Breast epithelium (tissue), 4 donors: ENCODE results near the gene ZNF487. TPM values are rescaled to one million over a fixed set of nuclear protein-coding genes. Genes with fewer than 3 reads are reported as not detected.

Source experiments
- DNase-seq, 2 donors: peaks; one replicate each; pipeline ENCODE4 v3.0.0-alpha.2; 2019; ENCODE audit warnings: low spot score in 2 of 2
- H3K27ac ChIP-seq, 2 donors: fragments of 200-600 bp; sonication (generic) in 1 of 2; one replicate each; pipeline ENCODE4 v1.5.1; 2016 to 2019; ENCODE audit warnings: mild to moderate bottlenecking in 1 of 2
- H3K27me3 ChIP-seq, 2 donors: fragments of 200-600 bp; sonication (generic) in 1 of 2; one replicate each; pipeline versions ENCODE4 v1.5.1 to v1.6.0; 2017 to 2019; ENCODE audit warnings: control low read depth in 1 of 2, mild to moderate bottlenecking in 1 of 2
- H3K36me3 ChIP-seq: fragments of 200-600 bp; one replicate; pipeline ENCODE4 v1.5.1; 2019
- H3K4me1 ChIP-seq, 2 donors: fragments of 200-600 bp; sonication (generic); one replicate each; pipeline ENCODE4 v1.5.1; 2016 to 2019; ENCODE audit warnings: control low read depth in 1 of 2
- H3K4me3 ChIP-seq, 3 donors: fragments of 200-600 bp; sonication (generic); 1 replicate in 2 of 3; 2 replicates in 1 of 3; pipeline ENCODE4 v1.5.1; 2016 to 2019; ENCODE audit warnings: mild to moderate bottlenecking in 3 of 3, moderate library complexity in 2 of 3
- H3K9me3 ChIP-seq, 2 donors: fragments of 200-600 bp; sonication (generic) in 1 of 2; one replicate each; pipeline ENCODE4 v1.5.1; 2016 to 2019; ENCODE audit warnings: control low read depth in 1 of 2
- CTCF ChIP-seq, 3 donors: fragments of 450-650 bp; IDR thresholded peaks; one replicate each; pipeline ENCODE4 v1.5.1; 2016 to 2017; ENCODE audit warnings: antibody characterized with exemption in 3 of 3, mild to moderate bottlenecking in 3 of 3, moderate library complexity in 3 of 3
- POLR2A ChIP-seq: fragments of 450-650 bp; IDR thresholded peaks from one replicate; pipeline ENCODE4 v1.6.1; 2016; ENCODE audit warnings: antibody characterized with exemption, mild to moderate bottlenecking, moderate library complexity
- POLR2AphosphoS5 ChIP-seq, 3 donors: sonication (generic); formaldehyde crosslinking; IDR thresholded peaks; one replicate each; pipeline ENCODE4 v1.6.1; 2017; ENCODE audit warnings: antibody characterized with exemption in 3 of 3
- intact Hi-C: fragments of 100-400 bp; cut with DNase I; formaldehyde crosslinking; loops from one replicate; pipeline ENCODE4 v1.15.1; 2023; ENCODE audit warnings: low total_unique reads
- total RNA-seq, 3 donors: library from RNA; depleted of rRNA; stranded (reverse); fragments of >200 nt; gene quantifications; one replicate each; pipeline ENCODE4 v1.1.0, GENCODE V29; 2016

Gene ZNF487
- total RNA-seq, 3 donors from 2014 or later: 8.5 to 16.4 (median 12.8) TPM

- no peaks in the 10 kb centered on the region for H3K27me3 ChIP-seq
- peaks cover 0 to 8% of the 10 kb centered on the region in 2 donors for H3K4me1 ChIP-seq
- no peaks in the 10 kb centered on the region for H3K9me3 ChIP-seq
- peak overlapping the region in 1 of 3 donors; percentile 30 for H3K4me3 ChIP-seq
- no peak for DNase-seq
- H3K27ac ChIP-seq: no peak overlapping the region
- intact Hi-C loops: no loop called here
- H3K36me3 ChIP-seq: no peaks in the 10 kb centered on the region
- TF ChIP-seq POLR2AphosphoS5 (IDR thresholded peaks at IDR 0.05) (no peak), CTCF (IDR thresholded peaks at IDR 0.05) (no peak), POLR2A (no peak)
Observed at GRCh38 chr10:43404704-43405084, 32.2 kb upstream of the ZNF487 start.

- intact Hi-C loops: no loop called here
- Histone ChIP-seq H3K36me3 (no peaks in the 10 kb centered on the region), H3K9me3 (no peaks in the 10 kb centered on the region), H3K27ac (peak overlapping the region; percentile 99 to 100), H3K4me1 (peaks cover 0 to 8% of the 10 kb centered on the region in 2 donors), H3K27me3 (no peaks in the 10 kb centered on the region), H3K4me3 (peak overlapping the region; percentile 71 to 92 (median 82))
- TF ChIP-seq POLR2AphosphoS5 (IDR thresholded peaks at IDR 0.05): no peak
- DNase-seq: peak in 1 of 2 donors; percentile 61
Observed at GRCh38 chr10:43407148-43407575, 29.7 kb upstream of the ZNF487 start.

- intact Hi-C loops: no loop called here
- no peaks in the 10 kb centered on the region for H3K9me3 ChIP-seq
- peak overlapping the region; percentile 71 to 92 (median 82) for H3K4me3 ChIP-seq
- TF ChIP-seq CTCF (IDR thresholded peaks at IDR 0.05): peak; percentile 23 to 46 (median 25)
- peak; percentile 62 for TF ChIP-seq POLR2A
- TF ChIP-seq POLR2AphosphoS5 (IDR thresholded peaks at IDR 0.05): peak; percentile 86 to 96 (median 95)
- DNase-seq: peak; percentile 91 to 93
- H3K4me1 ChIP-seq: peaks cover 0 to 8% of the 10 kb centered on the region in 2 donors
- peak overlapping the region; percentile 99 to 100 for H3K27ac ChIP-seq
- no peaks in the 10 kb centered on the region for H3K36me3 ChIP-seq
- no peaks in the 10 kb centered on the region for H3K27me3 ChIP-seq
Observed at GRCh38 chr10:43407576-43408330, 29.2 kb upstream of the ZNF487 start.

- no peaks in the 10 kb centered on the region for H3K36me3 ChIP-seq
- TF ChIP-seq POLR2AphosphoS5 (IDR thresholded peaks at IDR 0.05) (no peak), POLR2A (no peak), CTCF (IDR thresholded peaks at IDR 0.05) (no peak)
- no peak for DNase-seq
- peaks cover 0 to 8% of the 10 kb centered on the region in 2 donors for H3K4me1 ChIP-seq
- intact Hi-C loops: no loop called here
- peak overlapping the region; percentile 99 to 100 for H3K27ac ChIP-seq
- no peaks in the 10 kb centered on the region for H3K27me3 ChIP-seq
- no peaks in the 10 kb centered on the region for H3K9me3 ChIP-seq
- H3K4me3 ChIP-seq: peak overlapping the region; percentile 71 to 92 (median 82)
Observed at GRCh38 chr10:43408331-43408709, 28.6 kb upstream of the ZNF487 start.

- Histone ChIP-seq H3K9me3 (no peaks in the 10 kb centered on the region), H3K36me3 (no peaks in the 10 kb centered on the region), H3K4me1 (peaks cover 0 to 8% of the 10 kb centered on the region in 2 donors), H3K4me3 (peak within 1 kb of the TSS; percentile 71 to 92 (median 82)), H3K27ac (peak within 1 kb of the TSS; percentile 99 to 100), H3K27me3 (no peaks in the 10 kb centered on the region)
- TF ChIP-seq CTCF (IDR thresholded peaks at IDR 0.05) (no peak), POLR2A (peak; percentile 97), POLR2AphosphoS5 (IDR thresholded peaks at IDR 0.05) (peak; percentile 96 to 99 (median 97))
- intact Hi-C loops: no loop called here
- DNase-seq: peak; percentile 93 to 94
Observed at GRCh38 chr10:43408710-43409384, 28.1 kb upstream of the ZNF487 start, which contains the start of gene HNRNPF. Gene HNRNPF (minus strand): TSS chr10:43409186. CDS start chr10:43387884, 21,302 bp downstream.
